OCI-LY7 (cell line): ENCODE data around the gene MOB1B. TPM values are rescaled to one million over a fixed set of nuclear protein-coding genes. Genes with fewer than 3 reads are reported as not detected.

Experiments used
- BruUV-seq: library from RNA; stranded (reverse); fragments of 400-500 nt; replicated peaks from 2 replicates; lab custom pipeline; 2021; lab: Mats Ljungman, UMichigan
- CTCF ChIA-PET: fragments of 300-600 bp; sonication (Branson Sonifier 250); formaldehyde crosslinking; loops from one replicate; lab custom pipeline; 2022; ENCODE audit warnings: antibody characterized with exemption; ENCODE audit not compliant: unreplicated experiment; lab: Charles Lee
- POLR2A ChIA-PET: fragments of 300-600 bp; sonication (Branson Sonifier 250); formaldehyde crosslinking; loops from one replicate; lab custom pipeline; 2022; ENCODE audit warnings: antibody characterized with exemption; lab: Charles Lee
- DNase-seq: peaks from one replicate; pipeline ENCODE4 v3.0.0-alpha.2; 2015; ENCODE audit warnings: low spot score
- H2AFZ ChIP-seq: fragments of 200-600 bp; sonication (generic), shearing (Covaris generic); 2 replicates; pipeline ENCODE4 v1.6.1; 2014; ENCODE audit warnings: mild to moderate bottlenecking, antibody characterized with exemption, low read length, moderate library complexity
- H3K27ac ChIP-seq: fragments of 200-600 bp; sonication (generic); 2 replicates; pipeline ENCODE4 v1.5.1; 2014; ENCODE audit warnings: mixed run types, low read depth, mild to moderate bottlenecking, moderate library complexity, low read length, inconsistent platforms; ENCODE audit not compliant: poor library complexity, severe bottlenecking
- H3K36me3 ChIP-seq: fragments of 200-600 bp; sonication (generic); 2 replicates; pipeline ENCODE4 v1.6.1; 2014; ENCODE audit warnings: mild to moderate bottlenecking, antibody characterized with exemption, low read length, moderate library complexity, mixed read lengths; ENCODE audit not compliant: insufficient read depth
- H3K4me1 ChIP-seq: fragments of 200-600 bp; sonication (generic); 2 replicates; pipeline ENCODE4 v1.5.1; 2014; ENCODE audit warnings: mild to moderate bottlenecking, low read length; ENCODE audit not compliant: insufficient read depth, poor library complexity, severe bottlenecking
- H3K4me2 ChIP-seq: fragments of 200-600 bp; sonication (generic); 2 replicates; pipeline ENCODE4 v1.6.1; 2014; ENCODE audit warnings: mild to moderate bottlenecking, low read length
- H3K4me3 ChIP-seq: fragments of 200-600 bp; sonication (generic); 2 replicates; pipeline ENCODE4 v1.5.1; 2014; ENCODE audit warnings: mild to moderate bottlenecking, low read depth, low read length; ENCODE audit not compliant: poor library complexity, severe bottlenecking
- H3K79me2 ChIP-seq: fragments of 200-600 bp; sonication (generic); 2 replicates; pipeline ENCODE4 v1.6.1; 2016; ENCODE audit warnings: low read depth, mild to moderate bottlenecking, low read length, moderate library complexity, mixed read lengths; ENCODE audit not compliant: insufficient read depth
- H3K9me2 ChIP-seq: fragments of 200-600 bp; sonication (generic); 2 replicates; pipeline ENCODE4 v1.6.1; 2016; ENCODE audit warnings: mild to moderate bottlenecking, low read length, mixed read lengths; ENCODE audit not compliant: insufficient read depth
- H3K9me3 ChIP-seq: fragments of 200-600 bp; sonication (generic); 2 replicates; pipeline ENCODE4 v1.6.1; 2014; ENCODE audit warnings: mild to moderate bottlenecking, mixed run types, low read length, mixed read lengths
- H4K20me1 ChIP-seq: fragments of 200-600 bp; sonication (generic); 2 replicates; pipeline ENCODE4 v1.6.1; 2014; ENCODE audit warnings: mild to moderate bottlenecking, antibody characterized with exemption, low read length, moderate library complexity, mixed read lengths; ENCODE audit not compliant: insufficient read depth
- CTCF ChIP-seq: fragments of 200-600 bp; sonication (generic); conservative IDR thresholded peaks from 2 replicates; pipeline ENCODE4 v1.5.1; 2014; ENCODE audit warnings: mild to moderate bottlenecking, antibody characterized with exemption, low read length, moderate library complexity, mixed read lengths
- EZH2phosphoT487 ChIP-seq: fragments of 200-600 bp; sonication (generic); IDR thresholded peaks from 2 replicates; pipeline ENCODE4 v1.6.1; 2018; ENCODE audit warnings: low read depth, borderline replicate concordance, mild to moderate bottlenecking, mixed run types, antibody characterized with exemption, low read length, moderate library complexity, mixed read lengths
- intact Hi-C: fragments of 100-400 bp; cut with micrococcal nuclease; formaldehyde crosslinking; loops from one replicate; pipeline ENCODE4 v1.10.0; 2022; ENCODE audit not compliant: unreplicated experiment
- total RNA-seq, 2 experiments: library from RNA; depleted of rRNA in 1 of 2; stranded (reverse); fragments of >200 nt in 1 of 2; shearing (Covaris generic) in 1 of 2; gene quantifications; 2 replicates each; pipeline ENCODE4 v1.2.3, GENCODE V29; 2014 to 2022

MOB1B gene
- total RNA-seq, 2 experiments from 2014 or later, result 4.7 to 22.4 TPM

- H3K79me2 ChIP-seq, result no peaks in the 10 kb centered on the region
- TF ChIP-seq CTCF, result no peak
- TF ChIP-seq EZH2phosphoT487, result no peak
- DNase-seq, result no peak
- ChIA-PET POLR2A (no interaction called here), CTCF (no interaction called here)
- no peak overlapping the region for H2AFZ ChIP-seq
- no peaks in the 10 kb centered on the region for H3K4me1 ChIP-seq
- H3K4me3 ChIP-seq, result no peak overlapping the region
- intact Hi-C loops, result no loop called here
- no peaks in the 10 kb centered on the region for H4K20me1 ChIP-seq
- H3K4me2 ChIP-seq, result no peak overlapping the region
- H3K9me2 ChIP-seq, result no peaks in the 10 kb centered on the region
- H3K36me3 ChIP-seq, result no peaks in the 10 kb centered on the region
- no peaks in the 10 kb centered on the region for H3K9me3 ChIP-seq
- no TSS peak for BruUV-seq
- no peak overlapping the region for H3K27ac ChIP-seq
Observed at GRCh38 chr4:70868778-70869177, 33.4 kb upstream of the MOB1B start.

- no peak for DNase-seq
- Histone ChIP-seq H3K79me2 (no peaks in the 10 kb centered on the region), H3K27ac (no peak overlapping the region), H3K9me2 (no peaks in the 10 kb centered on the region), H3K36me3 (no peaks in the 10 kb centered on the region), H3K4me1 (peaks cover 23% of the 10 kb centered on the region), H3K9me3 (no peaks in the 10 kb centered on the region), H2AFZ (peak overlapping the region; percentile 8; the same call in 1 of the 2 replicates), H3K4me3 (no peak overlapping the region), H4K20me1 (no peaks in the 10 kb centered on the region), H3K4me2 (no peak overlapping the region)
- TF ChIP-seq EZH2phosphoT487 (no peak), CTCF (no peak)
- BruUV-seq, result no TSS peak
- CTCF ChIA-PET, result no interaction called here
- intact Hi-C loops, result no loop called here
- POLR2A ChIA-PET, result interaction anchor here (0.9 to 1.0 kb wide), 3 partner anchors 10 to 79 kb away, joined by 3 to 4 read pairs (median 3); no protein-coding TSS in a partner anchor
Observed at GRCh38 chr4:70873216-70873615, 29.0 kb upstream of the MOB1B start.
